ENCODE results near the gene RNF157.

The RNF157 gene

DNA sequence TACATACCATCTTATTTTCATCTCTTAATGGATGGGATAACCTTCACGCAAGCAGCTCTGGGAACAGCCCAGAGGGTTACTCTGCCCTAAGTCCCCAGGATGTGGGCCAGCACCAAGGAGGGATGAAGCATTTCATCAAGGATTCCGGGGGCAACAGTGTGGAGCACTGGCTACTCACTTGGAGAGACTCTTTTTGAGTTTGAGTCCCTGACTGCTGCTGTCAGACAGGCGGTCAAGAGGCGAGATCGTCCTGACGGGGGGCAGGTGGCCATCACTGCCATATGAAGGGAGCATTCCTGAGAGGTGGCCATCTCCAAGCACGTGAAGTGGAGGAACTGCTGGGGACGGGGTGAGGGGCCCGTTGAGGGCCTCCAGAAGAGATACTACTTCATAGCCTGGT is 81.1 kb downstream of the RNF157 start:
- DNase-seq (ENCODE audit: low read depth) = no peak

DNA sequence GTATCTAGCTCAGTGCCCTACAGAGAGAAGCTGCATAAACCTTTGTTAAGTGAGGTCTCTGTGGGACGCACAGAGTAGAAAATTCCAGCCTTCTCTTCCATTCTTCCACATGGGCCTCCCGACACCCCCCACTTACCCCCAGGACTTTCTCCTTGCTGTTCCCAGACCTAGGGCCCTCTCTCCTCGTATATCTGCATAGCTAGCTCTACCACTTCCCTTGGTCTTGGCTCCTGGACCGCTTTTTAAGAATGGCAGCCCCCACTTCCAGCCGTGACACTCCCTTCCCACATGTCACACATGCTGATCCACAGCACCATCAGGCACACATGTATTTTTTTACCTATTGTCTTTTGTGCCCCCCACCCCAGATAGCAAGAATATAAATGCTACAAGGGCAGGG is 82.5 kb downstream of the RNF157 start:
- TF ChIP-seq, protein P1, sequence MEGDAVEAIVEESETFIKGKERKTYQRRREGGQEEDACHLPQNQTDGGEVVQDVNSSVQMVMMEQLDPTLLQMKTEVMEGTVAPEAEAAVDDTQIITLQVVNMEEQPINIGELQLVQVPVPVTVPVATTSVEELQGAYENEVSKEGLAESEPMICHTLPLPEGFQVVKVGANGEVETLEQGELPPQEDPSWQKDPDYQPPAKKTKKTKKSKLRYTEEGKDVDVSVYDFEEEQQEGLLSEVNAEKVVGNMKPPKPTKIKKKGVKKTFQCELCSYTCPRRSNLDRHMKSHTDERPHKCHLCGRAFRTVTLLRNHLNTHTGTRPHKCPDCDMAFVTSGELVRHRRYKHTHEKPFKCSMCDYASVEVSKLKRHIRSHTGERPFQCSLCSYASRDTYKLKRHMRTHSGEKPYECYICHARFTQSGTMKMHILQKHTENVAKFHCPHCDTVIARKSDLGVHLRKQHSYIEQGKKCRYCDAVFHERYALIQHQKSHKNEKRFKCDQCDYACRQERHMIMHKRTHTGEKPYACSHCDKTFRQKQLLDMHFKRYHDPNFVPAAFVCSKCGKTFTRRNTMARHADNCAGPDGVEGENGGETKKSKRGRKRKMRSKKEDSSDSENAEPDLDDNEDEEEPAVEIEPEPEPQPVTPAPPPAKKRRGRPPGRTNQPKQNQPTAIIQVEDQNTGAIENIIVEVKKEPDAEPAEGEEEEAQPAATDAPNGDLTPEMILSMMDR (IDR thresholded peaks at IDR 0.05; ENCODE audit: control insufficient read depth, insufficient read depth, low read depth, low read length, missing control alignments) = no peak
- H3K4me3 ChIP-seq (ENCODE audit: control insufficient read depth, low read depth, low read length) = no peak overlapping the region
- no peak for DNase-seq (ENCODE audit: low read depth)

More for the DNA sequence above, 81.1 kb downstream of the RNF157 start:
- H3K4me3 ChIP-seq (ENCODE audit: control insufficient read depth, low read depth, low read length) = no peak overlapping the region
- TF ChIP-seq, protein P1 (IDR thresholded peaks at IDR 0.05; ENCODE audit: control insufficient read depth, insufficient read depth, low read depth, low read length, missing control alignments) = no peak

DNA sequence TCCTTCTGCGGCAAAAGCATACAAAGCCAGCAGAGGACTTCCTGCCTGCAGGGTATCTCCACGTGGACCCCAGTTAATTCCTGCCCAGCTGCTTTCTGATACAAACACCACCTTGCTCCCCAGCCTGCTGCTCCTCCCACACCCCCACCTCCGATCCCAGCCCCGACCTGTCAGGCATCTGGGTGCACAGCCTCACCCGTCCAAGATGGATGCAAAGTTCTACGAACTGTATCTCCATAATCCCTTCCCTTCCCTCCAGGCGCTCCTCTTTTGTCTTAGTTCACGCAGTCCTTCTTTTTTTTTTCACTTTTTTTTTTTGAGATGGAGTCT is 83.7 kb downstream of the RNF157 start:
- no peak overlapping the region for H3K4me3 ChIP-seq (ENCODE audit: control insufficient read depth, low read depth, low read length)
- DNase-seq (ENCODE audit: low read depth) = no peak
- TF ChIP-seq, protein P1 (IDR thresholded peaks at IDR 0.05; ENCODE audit: control insufficient read depth, insufficient read depth, low read depth, low read length, missing control alignments) = no peak

DNA sequence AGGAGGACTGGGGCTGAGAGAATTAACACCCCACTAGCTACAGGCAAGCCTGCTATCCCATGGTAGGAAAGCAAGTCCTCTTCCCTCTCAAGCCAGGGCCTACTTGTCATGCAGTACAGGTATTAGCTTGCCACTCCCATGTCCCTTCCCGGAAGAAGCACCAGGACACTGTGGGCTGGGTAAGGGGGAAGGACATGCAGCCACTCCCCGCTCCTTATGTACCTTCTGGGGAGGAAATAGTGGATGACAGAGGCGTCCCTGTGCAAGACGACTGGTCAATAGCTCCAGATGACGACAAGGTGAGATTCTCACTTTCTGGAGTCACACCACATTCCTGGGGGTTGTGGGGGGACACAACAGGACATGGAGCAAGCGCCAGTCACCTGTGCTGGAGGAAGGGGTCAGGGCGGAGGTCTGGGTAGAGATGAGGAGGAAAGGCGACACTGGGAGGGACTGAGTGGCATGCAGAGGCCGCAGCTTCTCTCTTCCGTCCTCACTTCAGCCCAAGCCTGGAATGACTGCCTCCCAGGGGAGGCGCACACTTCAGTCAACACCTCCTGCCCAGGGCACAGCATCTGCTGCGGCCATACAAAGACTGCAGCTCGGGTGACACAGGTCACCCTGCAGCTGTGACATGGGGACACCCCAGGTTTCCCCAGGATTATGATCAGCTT is 84.2 kb downstream of the RNF157 start:
- H3K4me3 ChIP-seq (ENCODE audit: control insufficient read depth, low read depth, low read length) = no peak overlapping the region
- no peak for DNase-seq (ENCODE audit: low read depth)
- TF ChIP-seq, protein P1 (IDR thresholded peaks at IDR 0.05; ENCODE audit: control insufficient read depth, insufficient read depth, low read depth, low read length, missing control alignments) = no peak

DNA sequence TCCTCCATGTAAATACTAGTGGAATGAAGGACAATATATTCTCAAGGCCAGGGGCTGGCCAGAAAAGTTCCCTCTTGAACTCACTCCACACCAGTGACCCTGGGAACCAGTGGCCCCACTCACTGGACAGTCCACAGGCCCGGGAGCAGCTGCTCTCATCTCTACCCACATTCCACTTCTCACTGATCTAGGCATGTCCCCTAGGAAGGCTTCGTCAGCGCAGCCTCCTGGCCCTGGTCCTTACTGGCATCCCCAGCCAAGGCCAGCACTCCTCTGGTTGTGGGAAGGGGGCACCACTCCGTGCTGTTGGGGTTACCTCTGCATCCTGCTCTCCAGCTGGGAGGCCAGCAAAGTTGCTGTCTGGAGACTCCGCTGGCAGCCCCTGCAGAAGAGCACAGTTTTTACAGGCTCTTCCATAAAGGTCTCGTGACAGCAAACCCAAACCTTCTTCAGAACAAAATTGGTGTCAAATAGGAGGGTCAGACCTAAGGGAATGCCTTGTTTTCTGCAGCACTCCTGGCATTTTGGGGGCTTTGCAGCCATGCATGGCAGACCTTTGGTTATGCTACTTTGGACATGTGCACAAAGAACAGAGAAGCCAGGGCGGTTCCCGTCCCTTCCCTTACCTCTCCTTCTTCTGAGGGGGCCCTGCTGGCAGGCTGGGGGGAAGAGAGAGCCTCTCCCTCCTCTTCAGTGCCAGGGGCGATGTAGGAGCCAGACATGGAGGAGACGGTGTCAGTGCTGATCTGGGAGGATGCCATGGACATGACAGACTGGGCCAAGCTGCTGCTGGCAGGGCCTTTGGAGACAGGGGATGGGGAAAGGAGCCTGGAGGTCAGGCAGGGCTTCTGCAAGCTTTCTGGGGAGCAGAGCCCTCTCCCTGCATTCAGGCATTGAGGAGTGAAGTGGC is 85.1 kb downstream of the RNF157 start:
- H3K4me3 ChIP-seq (ENCODE audit: control insufficient read depth, low read depth, low read length) = no peak overlapping the region
- no peak for DNase-seq (ENCODE audit: low read depth)
- TF ChIP-seq, protein P1 (IDR thresholded peaks at IDR 0.05; ENCODE audit: control insufficient read depth, insufficient read depth, low read depth, low read length, missing control alignments) = no peak

DNA sequence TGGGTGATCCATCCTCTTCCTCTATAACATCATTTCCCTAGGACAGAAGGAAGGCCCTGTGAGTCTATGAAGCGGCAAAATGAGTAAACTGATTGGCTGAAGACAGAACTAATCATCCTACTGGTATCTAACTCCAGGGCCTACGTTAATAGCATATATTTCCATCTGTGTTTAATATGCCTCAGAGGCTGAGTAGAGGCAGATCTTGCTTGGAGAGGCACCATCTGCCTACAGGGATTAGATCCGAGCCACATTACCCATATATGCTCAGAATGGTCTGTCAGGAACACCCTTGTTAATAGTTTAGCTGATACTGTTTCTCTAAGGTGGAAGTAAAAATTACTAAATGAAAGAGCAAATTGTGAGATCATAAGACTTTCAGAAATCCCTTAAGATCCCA is 86.0 kb downstream of the RNF157 start:
- no peak for DNase-seq (ENCODE audit: low read depth)
- no peak overlapping the region for H3K4me3 ChIP-seq (ENCODE audit: control insufficient read depth, low read depth, low read length)
- TF ChIP-seq, protein P1 (IDR thresholded peaks at IDR 0.05; ENCODE audit: control insufficient read depth, insufficient read depth, low read depth, low read length, missing control alignments) = no peak
